GM23338 (cell line): ENCODE data around the gene WDR35.

Experiments
- CREB1 ChIP-seq: fragments of 250-450 bp; sonication (Bioruptor Pico); IDR thresholded peaks from 2 replicates; pipeline ENCODE4 v1.5.0; 2020; ENCODE audit warnings: low read depth, mild to moderate bottlenecking, moderate library complexity
- EZH2 ChIP-seq: fragments of 200-600 bp; sonication (generic); IDR thresholded peaks from one replicate; pipeline ENCODE4 v1.8.0; 2017; ENCODE audit warnings: antibody characterized with exemption, mild to moderate bottlenecking, low read depth; ENCODE audit not compliant: unreplicated experiment
- POLR2AphosphoS5 ChIP-seq: IDR thresholded peaks from 2 replicates; pipeline ENCODE4 v1.6.1; 2016; ENCODE audit warnings: antibody characterized with exemption, low read depth
- TF ChIP-seq, protein P1 (sequence below): IDR thresholded peaks from one replicate; pipeline ENCODE4 v1.6.1; 2018; ENCODE audit warnings: antibody characterized with exemption; ENCODE audit not compliant: unreplicated experiment
- TF ChIP-seq, protein P2 (sequence below), 2 experiments: fragments of 200-600 bp in 1 of 2; sonication (generic) in 1 of 2; conservative IDR thresholded peaks; 2 replicates each; pipeline versions ENCODE4 v1.5.1 to v1.6.1; 2016 to 2017; ENCODE audit warnings: antibody characterized with exemption in 2 of 2, low read depth in 2 of 2, mild to moderate bottlenecking in 2 of 2, moderate library complexity in 1 of 2

DNA sequence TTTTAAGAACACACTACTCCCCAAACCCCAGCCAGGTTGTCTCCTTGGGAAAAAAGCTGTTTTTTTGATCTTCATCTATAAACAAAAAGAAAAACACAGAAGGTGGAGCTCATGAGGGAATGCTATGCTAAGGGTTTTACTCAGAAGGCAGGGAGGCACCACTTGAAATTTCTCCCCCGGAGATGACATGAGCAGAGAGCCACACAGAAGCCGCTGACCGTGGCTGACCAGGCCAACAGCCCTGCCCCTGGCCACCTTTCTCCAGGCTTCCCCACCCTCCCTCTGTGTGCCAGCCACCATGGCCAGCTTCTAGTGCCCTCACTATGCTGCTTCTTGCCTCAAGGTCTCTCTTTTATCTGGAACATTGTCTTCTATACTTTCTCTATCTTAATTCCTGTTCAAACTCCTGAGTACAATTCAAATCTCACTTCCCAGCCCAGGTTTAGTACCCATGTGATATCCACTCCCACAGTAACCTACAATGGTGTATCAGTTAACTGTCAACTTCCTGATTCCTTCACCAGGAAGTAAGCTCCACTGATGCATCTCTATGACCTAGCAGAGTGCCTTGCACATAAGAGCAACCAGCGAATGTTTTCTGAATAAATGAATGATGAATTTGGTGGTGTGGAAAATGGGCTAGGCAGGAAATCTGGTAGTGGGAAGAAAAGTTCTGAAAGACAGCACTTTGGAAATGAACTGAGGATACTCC is 46.2 kb upstream of the WDR35 start:
- TF ChIP-seq, protein P1, sequence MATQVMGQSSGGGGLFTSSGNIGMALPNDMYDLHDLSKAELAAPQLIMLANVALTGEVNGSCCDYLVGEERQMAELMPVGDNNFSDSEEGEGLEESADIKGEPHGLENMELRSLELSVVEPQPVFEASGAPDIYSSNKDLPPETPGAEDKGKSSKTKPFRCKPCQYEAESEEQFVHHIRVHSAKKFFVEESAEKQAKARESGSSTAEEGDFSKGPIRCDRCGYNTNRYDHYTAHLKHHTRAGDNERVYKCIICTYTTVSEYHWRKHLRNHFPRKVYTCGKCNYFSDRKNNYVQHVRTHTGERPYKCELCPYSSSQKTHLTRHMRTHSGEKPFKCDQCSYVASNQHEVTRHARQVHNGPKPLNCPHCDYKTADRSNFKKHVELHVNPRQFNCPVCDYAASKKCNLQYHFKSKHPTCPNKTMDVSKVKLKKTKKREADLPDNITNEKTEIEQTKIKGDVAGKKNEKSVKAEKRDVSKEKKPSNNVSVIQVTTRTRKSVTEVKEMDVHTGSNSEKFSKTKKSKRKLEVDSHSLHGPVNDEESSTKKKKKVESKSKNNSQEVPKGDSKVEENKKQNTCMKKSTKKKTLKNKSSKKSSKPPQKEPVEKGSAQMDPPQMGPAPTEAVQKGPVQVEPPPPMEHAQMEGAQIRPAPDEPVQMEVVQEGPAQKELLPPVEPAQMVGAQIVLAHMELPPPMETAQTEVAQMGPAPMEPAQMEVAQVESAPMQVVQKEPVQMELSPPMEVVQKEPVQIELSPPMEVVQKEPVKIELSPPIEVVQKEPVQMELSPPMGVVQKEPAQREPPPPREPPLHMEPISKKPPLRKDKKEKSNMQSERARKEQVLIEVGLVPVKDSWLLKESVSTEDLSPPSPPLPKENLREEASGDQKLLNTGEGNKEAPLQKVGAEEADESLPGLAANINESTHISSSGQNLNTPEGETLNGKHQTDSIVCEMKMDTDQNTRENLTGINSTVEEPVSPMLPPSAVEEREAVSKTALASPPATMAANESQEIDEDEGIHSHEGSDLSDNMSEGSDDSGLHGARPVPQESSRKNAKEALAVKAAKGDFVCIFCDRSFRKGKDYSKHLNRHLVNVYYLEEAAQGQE = no peak
- no peak for TF ChIP-seq POLR2AphosphoS5
- TF ChIP-seq, protein P2, sequence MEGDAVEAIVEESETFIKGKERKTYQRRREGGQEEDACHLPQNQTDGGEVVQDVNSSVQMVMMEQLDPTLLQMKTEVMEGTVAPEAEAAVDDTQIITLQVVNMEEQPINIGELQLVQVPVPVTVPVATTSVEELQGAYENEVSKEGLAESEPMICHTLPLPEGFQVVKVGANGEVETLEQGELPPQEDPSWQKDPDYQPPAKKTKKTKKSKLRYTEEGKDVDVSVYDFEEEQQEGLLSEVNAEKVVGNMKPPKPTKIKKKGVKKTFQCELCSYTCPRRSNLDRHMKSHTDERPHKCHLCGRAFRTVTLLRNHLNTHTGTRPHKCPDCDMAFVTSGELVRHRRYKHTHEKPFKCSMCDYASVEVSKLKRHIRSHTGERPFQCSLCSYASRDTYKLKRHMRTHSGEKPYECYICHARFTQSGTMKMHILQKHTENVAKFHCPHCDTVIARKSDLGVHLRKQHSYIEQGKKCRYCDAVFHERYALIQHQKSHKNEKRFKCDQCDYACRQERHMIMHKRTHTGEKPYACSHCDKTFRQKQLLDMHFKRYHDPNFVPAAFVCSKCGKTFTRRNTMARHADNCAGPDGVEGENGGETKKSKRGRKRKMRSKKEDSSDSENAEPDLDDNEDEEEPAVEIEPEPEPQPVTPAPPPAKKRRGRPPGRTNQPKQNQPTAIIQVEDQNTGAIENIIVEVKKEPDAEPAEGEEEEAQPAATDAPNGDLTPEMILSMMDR (conservative IDR thresholded peaks at IDR 0.05; ENCODE audit: low read depth in 2 of 2) = no peak
- TF ChIP-seq EZH2 = no peak
- TF ChIP-seq CREB1 (CRISPR knock-in tag) = no peak
